ENCODE results near the gene PDE4B. TPM values are rescaled to one million over a fixed set of nuclear protein-coding genes. Genes with fewer than 3 reads are reported as not detected.

The PDE4B gene
- polyA plus RNA-seq, 1 experiment: 17.6 TPM

DNA sequence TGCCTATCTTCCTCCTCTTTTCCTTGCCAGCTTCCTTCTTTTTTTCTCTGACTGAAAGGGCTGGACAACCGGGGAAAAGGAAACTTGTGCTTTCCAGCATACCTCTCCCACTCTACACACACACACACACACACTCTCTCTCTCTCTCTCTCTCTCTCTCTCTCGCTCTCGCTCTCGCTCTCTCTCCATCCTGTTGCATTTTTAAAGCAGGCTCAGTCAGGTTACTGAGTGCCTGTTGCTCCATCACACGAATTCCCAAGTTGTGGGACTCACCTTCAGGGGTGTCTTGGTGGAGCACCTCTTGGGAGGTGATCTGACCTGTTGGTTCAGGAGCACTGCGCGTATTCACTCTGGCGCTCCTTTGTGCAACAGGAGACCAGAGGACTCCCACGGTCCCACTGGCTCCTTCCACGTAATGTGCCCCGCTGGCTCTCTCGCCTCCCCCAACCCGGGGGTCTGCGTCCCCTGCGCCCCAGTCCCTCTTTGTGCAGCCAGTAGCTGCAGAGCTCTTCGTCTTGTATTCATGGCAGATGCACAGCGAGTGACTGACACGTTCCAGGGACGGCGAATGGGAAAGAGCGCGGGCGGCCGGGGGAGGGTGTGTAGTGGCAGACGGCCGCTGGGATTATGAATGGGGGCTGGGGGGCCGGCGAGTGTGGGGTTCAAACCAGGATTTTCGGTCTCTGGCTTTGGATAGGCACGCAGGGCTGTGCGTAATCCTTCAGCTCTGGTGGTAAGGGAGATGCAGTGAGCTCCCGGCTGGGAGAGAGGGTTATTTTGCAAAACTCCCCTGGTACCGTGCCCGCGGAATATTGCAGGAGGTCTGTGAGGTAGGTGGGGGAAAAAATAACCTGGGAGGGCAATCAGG, 660 bp upstream of the PDE4B start:
- TF ChIP-seq, protein P1, sequence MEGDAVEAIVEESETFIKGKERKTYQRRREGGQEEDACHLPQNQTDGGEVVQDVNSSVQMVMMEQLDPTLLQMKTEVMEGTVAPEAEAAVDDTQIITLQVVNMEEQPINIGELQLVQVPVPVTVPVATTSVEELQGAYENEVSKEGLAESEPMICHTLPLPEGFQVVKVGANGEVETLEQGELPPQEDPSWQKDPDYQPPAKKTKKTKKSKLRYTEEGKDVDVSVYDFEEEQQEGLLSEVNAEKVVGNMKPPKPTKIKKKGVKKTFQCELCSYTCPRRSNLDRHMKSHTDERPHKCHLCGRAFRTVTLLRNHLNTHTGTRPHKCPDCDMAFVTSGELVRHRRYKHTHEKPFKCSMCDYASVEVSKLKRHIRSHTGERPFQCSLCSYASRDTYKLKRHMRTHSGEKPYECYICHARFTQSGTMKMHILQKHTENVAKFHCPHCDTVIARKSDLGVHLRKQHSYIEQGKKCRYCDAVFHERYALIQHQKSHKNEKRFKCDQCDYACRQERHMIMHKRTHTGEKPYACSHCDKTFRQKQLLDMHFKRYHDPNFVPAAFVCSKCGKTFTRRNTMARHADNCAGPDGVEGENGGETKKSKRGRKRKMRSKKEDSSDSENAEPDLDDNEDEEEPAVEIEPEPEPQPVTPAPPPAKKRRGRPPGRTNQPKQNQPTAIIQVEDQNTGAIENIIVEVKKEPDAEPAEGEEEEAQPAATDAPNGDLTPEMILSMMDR (IDR thresholded peaks at IDR 0.05; ENCODE audit: low read depth, low read length): no peak
- CTCF ChIA-PET: interaction anchor here (0.9 to 1.4 kb wide), 2 partner anchors 10 to 20 kb away, joined by 3 to 5 read pairs; no protein-coding TSS in a partner anchor

GRCh38 chr1:65793359-65793732, 651 bp downstream of the PDE4B start:
- POLR2A ChIA-PET: interaction anchor here (1.7 kb wide), 1 partner anchor 18 kb away, joined by 8 read pairs; no protein-coding TSS in a partner anchor
- no peaks in the 10 kb centered on the region for H3K9me3 ChIP-seq (ENCODE audit: control insufficient read depth, insufficient read depth, low read length)
- TF ChIP-seq, protein P1 (IDR thresholded peaks at IDR 0.05; ENCODE audit: low read depth, low read length): no peak
- peak overlapping the region; percentile 71 for H3K4me3 ChIP-seq (ENCODE audit: low read depth, low read length)
- CTCF ChIA-PET: interaction anchor here (0.6 kb wide), 1 partner anchor 41 kb away, joined by 3 read pairs; no protein-coding TSS in a partner anchor
- no peak for DNase-seq (ENCODE audit: low read depth, low spot score)
- no peak overlapping the region for H3K27ac ChIP-seq (ENCODE audit: low read depth, low read length)
- H3K27me3 ChIP-seq (ENCODE audit: control insufficient read depth, insufficient read depth, low read length): no peaks in the 10 kb centered on the region

More for the DNA sequence above, 660 bp upstream of the PDE4B start:
- H3K4me3 ChIP-seq (ENCODE audit: low read depth, low read length): peak overlapping the region; percentile 71
- H3K27ac ChIP-seq (ENCODE audit: low read depth, low read length): no peak overlapping the region
- POLR2A ChIA-PET: interaction anchor here (0.6 to 1.7 kb wide), 6 partner anchors 20 to 519 kb away, joined by 3 to 8 read pairs (median 4); no protein-coding TSS in a partner anchor
- H3K27me3 ChIP-seq (ENCODE audit: control insufficient read depth, insufficient read depth, low read length): no peaks in the 10 kb centered on the region
- H3K9me3 ChIP-seq (ENCODE audit: control insufficient read depth, insufficient read depth, low read length): no peaks in the 10 kb centered on the region
- no peak for DNase-seq (ENCODE audit: low read depth, low spot score)

DNA sequence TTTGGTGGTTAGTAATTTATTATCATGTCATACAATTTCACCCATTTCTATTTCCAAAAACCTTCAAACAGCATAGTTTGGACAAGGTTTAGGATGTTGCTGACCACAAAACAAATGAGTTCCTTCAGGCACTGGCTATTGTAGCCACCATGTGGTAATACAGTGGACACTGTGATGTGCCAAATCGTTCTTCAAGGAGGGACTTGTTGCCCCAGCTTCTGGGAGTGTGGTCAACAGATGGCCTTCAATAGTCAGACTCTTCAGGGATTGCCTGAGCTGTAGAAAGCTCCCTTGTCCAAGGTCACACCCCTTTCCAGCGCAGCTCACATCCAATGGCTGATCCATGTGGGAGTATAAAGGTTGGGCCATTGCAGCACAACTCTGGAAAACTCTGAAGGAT, 2.6 kb downstream of the PDE4B start:
- ChIA-PET POLR2A (no interaction called here), CTCF (no interaction called here)
- Histone ChIP-seq H3K27ac (ENCODE audit: low read depth, low read length) (peak overlapping the region; percentile 31), H3K27me3 (ENCODE audit: control insufficient read depth, insufficient read depth, low read length) (no peaks in the 10 kb centered on the region), H3K4me3 (ENCODE audit: low read depth, low read length) (no peak overlapping the region), H3K9me3 (ENCODE audit: control insufficient read depth, insufficient read depth, low read length) (no peaks in the 10 kb centered on the region)
- DNase-seq (ENCODE audit: low read depth, low spot score): no peak
- TF ChIP-seq, protein P1 (IDR thresholded peaks at IDR 0.05; ENCODE audit: low read depth, low read length): no peak

GRCh38 chr1:65799601-65800000, 6.9 kb downstream of the PDE4B start:
- H3K27me3 ChIP-seq (ENCODE audit: control insufficient read depth, insufficient read depth, low read length): no peaks in the 10 kb centered on the region
- ChIA-PET POLR2A (no interaction called here), CTCF (no interaction called here)
- no peak for DNase-seq (ENCODE audit: low read depth, low spot score)
- no peak overlapping the region for H3K27ac ChIP-seq (ENCODE audit: low read depth, low read length)
- no peak overlapping the region for H3K4me3 ChIP-seq (ENCODE audit: low read depth, low read length)
- TF ChIP-seq, protein P1 (IDR thresholded peaks at IDR 0.05; ENCODE audit: low read depth, low read length): no peak
- H3K9me3 ChIP-seq (ENCODE audit: control insufficient read depth, insufficient read depth, low read length): no peaks in the 10 kb centered on the region

DNA sequence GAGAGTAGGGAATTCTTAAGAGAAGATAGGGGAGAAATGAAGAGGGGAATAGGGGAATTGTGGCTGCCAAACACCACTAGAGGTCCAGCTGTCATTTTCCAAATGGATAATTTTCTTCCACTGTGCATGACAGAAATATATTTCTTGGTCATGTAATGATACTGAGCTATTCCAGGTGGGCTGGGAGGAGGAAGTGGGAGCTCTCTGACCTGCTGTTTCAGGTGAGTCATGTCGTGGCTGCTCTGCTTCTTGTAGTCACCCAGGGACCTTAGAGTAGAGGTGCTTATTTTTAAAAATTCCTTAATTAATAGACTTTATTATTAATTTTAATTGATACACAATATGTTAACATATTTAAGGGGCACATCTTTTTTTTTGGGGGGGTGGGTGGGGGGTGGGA, 11.9 kb downstream of the PDE4B start:
- ChIA-PET POLR2A (no interaction called here), CTCF (interaction anchor here (1.1 to 1.3 kb wide), 2 partner anchors 10 to 438 kb away, joined by 3 to 4 read pairs; no protein-coding TSS in a partner anchor)

More for the DNA sequence above, 11.9 kb downstream of the PDE4B start:
- H3K27me3 ChIP-seq (ENCODE audit: control insufficient read depth, insufficient read depth, low read length): no peaks in the 10 kb centered on the region
- TF ChIP-seq, protein P1 (IDR thresholded peaks at IDR 0.05; ENCODE audit: low read depth, low read length): no peak
- no peak overlapping the region for H3K4me3 ChIP-seq (ENCODE audit: low read depth, low read length)
- no peak overlapping the region for H3K27ac ChIP-seq (ENCODE audit: low read depth, low read length)
- H3K9me3 ChIP-seq (ENCODE audit: control insufficient read depth, insufficient read depth, low read length): no peaks in the 10 kb centered on the region
- DNase-seq (ENCODE audit: low read depth, low spot score): no peak
